ENCODE data around the gene DENND1A.

GRCh38 chr9:123376218-123377071 lies 553.5 kb downstream of the DENND1A start:
- TF ChIP-seq CTCF (IDR thresholded peaks at IDR 0.05), result no peak
- no peak for TF ChIP-seq POLR2A (IDR thresholded peaks at IDR 0.05)
